ENCODE results near the gene ZNF665. TPM values are rescaled to one million over a fixed set of nuclear protein-coding genes. Genes with fewer than 3 reads are reported as not detected.
"Not testable (repeated sequence)": the region's sequence is repeated elsewhere in the genome, so short reads cannot be mapped to it uniquely, and the experiment has no call there.

The ZNF665 gene
- total and polyA plus RNA-seq, 8 donors, result 0.72 to 9.5 (median 2.0) TPM

GRCh38 chr19:53212703-53213320 lies 19.7 kb upstream of the ZNF665 start:
- Histone ChIP-seq H3K4me3 (no peak overlapping the region), H3K27ac (no peak overlapping the region), H3K4me1 (no peaks in the 10 kb centered on the region), H3K36me3 (peaks cover 22 to 58% (median 38%) of the 10 kb centered on the region in 4 donors), H3K9me3 (peaks cover 82 to 100% (median 99%) of the 10 kb centered on the region in 4 donors), H3K27me3 (no peaks in the 10 kb centered on the region)
- DNase-seq, result no peak
- no peak for TF ChIP-seq POLR2A (IDR thresholded peaks at IDR 0.05)
- TF ChIP-seq, protein P1, sequence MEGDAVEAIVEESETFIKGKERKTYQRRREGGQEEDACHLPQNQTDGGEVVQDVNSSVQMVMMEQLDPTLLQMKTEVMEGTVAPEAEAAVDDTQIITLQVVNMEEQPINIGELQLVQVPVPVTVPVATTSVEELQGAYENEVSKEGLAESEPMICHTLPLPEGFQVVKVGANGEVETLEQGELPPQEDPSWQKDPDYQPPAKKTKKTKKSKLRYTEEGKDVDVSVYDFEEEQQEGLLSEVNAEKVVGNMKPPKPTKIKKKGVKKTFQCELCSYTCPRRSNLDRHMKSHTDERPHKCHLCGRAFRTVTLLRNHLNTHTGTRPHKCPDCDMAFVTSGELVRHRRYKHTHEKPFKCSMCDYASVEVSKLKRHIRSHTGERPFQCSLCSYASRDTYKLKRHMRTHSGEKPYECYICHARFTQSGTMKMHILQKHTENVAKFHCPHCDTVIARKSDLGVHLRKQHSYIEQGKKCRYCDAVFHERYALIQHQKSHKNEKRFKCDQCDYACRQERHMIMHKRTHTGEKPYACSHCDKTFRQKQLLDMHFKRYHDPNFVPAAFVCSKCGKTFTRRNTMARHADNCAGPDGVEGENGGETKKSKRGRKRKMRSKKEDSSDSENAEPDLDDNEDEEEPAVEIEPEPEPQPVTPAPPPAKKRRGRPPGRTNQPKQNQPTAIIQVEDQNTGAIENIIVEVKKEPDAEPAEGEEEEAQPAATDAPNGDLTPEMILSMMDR (IDR thresholded peaks at IDR 0.05), result no peak
- no peak for TF ChIP-seq POLR2AphosphoS5 (IDR thresholded peaks at IDR 0.05)
- TF ChIP-seq EP300 (IDR thresholded peaks at IDR 0.05), result no peak
- intact Hi-C loops (cut with DNase I; ENCODE audit: low total_unique reads), result no loop called here
- 95 to 100% (median 98%) methylated on average over 2 of the region's 2 CpGs for WGBS, 5 donors

- H3K4me1 ChIP-seq; H3K4me3 ChIP-seq; intact Hi-C loops (cut with DNase I; ENCODE audit: low total_unique reads); H3K27me3 ChIP-seq; H3K27ac ChIP-seq; DNase-seq: not testable (repeated sequence)
- WGBS, 5 donors, result 79 to 97% (median 95%) methylated on average over 3 of the region's 3 CpGs
- Histone ChIP-seq H3K36me3 (peaks cover 22 to 71% (median 51%) of the 10 kb centered on the region in 4 donors), H3K9me3 (peaks cover 77 to 100% (median 96%) of the 10 kb centered on the region in 4 donors)
Measured at GRCh38 chr19:53211554-53211953, 18.4 kb upstream of the ZNF665 start.

GRCh38 chr19:53196777-53197396 lies 3.7 kb upstream of the ZNF665 start:
- intact Hi-C loops (cut with DNase I; ENCODE audit: low total_unique reads), result loop anchor here (10.0 kb wide), 4 partner anchors 138 to 548 kb away; partner anchors contain the start of genes ZNF525 and ZNF845
- TF ChIP-seq POLR2A (IDR thresholded peaks at IDR 0.05), result peak in 2 of 4 donors; percentile 22 to 39
- TF ChIP-seq, protein P1 (IDR thresholded peaks at IDR 0.05), result peak in 1 of 7 experiments; percentile 16
- TF ChIP-seq EP300 (IDR thresholded peaks at IDR 0.05), result no peak
- peak; percentile 69 to 79 (median 70) for TF ChIP-seq POLR2AphosphoS5 (IDR thresholded peaks at IDR 0.05)
- no peaks in the 10 kb centered on the region for H3K27me3 ChIP-seq
- WGBS, 5 donors, result 0 to 2% (median 1%) methylated on average over 22 to 42 of the region's 42 CpGs
- peaks cover 0 to 36% (median 29%) of the 10 kb centered on the region in 4 donors for H3K36me3 ChIP-seq
- H3K4me3 ChIP-seq, result peak overlapping the region; percentile 61 to 76 (median 73)
- peak overlapping the region; percentile 82 to 96 (median 90) for H3K27ac ChIP-seq
- H3K9me3 ChIP-seq, result peaks cover 0 to 44% (median 29%) of the 10 kb centered on the region in 4 donors
- peak; percentile 99 for DNase-seq
- H3K4me1 ChIP-seq, result peaks cover 4 to 34% (median 26%) of the 10 kb centered on the region in 4 donors

DNA sequence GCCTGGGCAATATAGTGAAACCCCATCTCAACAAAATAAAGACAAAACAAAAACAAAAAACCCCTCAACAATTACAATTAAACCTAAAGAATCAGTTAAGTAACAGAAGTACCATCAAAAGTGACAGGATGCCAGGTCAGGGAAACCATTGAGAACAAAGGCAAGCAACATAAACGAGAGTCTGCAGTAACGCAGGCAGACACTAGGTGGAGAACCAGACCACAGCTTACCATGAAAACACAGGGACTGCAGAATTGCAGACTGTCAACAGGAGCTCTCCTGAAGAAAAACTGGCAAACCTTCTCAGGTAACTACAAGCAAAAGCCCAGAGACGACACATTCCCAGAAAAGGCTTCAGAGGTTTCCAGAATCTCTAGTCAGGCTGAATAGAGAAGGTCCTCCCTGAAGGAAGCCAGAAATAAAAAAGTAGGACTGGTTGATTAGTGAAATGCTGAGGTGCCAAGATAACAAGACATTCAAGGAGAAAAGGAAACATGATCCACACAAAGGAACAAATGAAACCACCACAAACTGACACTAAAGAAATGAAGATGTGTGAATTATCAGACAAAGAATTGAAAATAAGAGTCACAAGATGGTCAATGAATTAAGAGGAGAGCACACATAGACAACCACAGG lies 2.2 kb upstream of the ZNF665 start:
- Histone ChIP-seq H3K4me1 (peaks cover 4 to 35% (median 26%) of the 10 kb centered on the region in 4 donors), H3K27me3 (no peaks in the 10 kb centered on the region), H3K27ac (peak overlapping the region in 2 of 5 donors; percentile 48 to 55), H3K4me3 (no peak overlapping the region), H3K9me3 (peaks cover 0 to 35% (median 16%) of the 10 kb centered on the region in 4 donors), H3K36me3 (peaks cover 0 to 34% (median 25%) of the 10 kb centered on the region in 4 donors)
- no peak for TF ChIP-seq POLR2A (IDR thresholded peaks at IDR 0.05)
- TF ChIP-seq, protein P1 (IDR thresholded peaks at IDR 0.05), result peak in 5 of 7 experiments; percentile 82 to 96 (median 90)
- peak in 2 of 3 donors; percentile 57 to 64 for TF ChIP-seq POLR2AphosphoS5 (IDR thresholded peaks at IDR 0.05)
- TF ChIP-seq EP300 (IDR thresholded peaks at IDR 0.05), result no peak
- intact Hi-C loops (cut with DNase I; ENCODE audit: low total_unique reads), result loop anchor here (10.0 kb wide), 4 partner anchors 139 to 549 kb away; partner anchors contain the start of genes ZNF525 and ZNF845
- WGBS, 5 donors, result 0% methylated on average over 3 of the region's 3 CpGs
- peak; percentile 86 to 95 for DNase-seq
